Fibroblast of mammary gland (primary cell): Measurements from ENCODE around the gene ADK.

ENCODE experiments used
- DNase-seq: peaks from one replicate; pipeline ENCODE4 v3.0.0-alpha.2; 2010; ENCODE audit warnings: low read depth
- H3K4me3 ChIP-seq: 2 replicates; pipeline ENCODE4 v1.5.1; 2011; ENCODE audit warnings: low read depth, mild to moderate bottlenecking, low read length, moderate library complexity; ENCODE audit not compliant: control insufficient read depth
- CTCF ChIP-seq: conservative IDR thresholded peaks from 2 replicates; pipeline ENCODE4 v1.5.1; 2011; ENCODE audit warnings: low read depth, low read length, inconsistent platforms; ENCODE audit not compliant: control insufficient read depth, insufficient read depth

The ADK gene

GRCh38 chr10:74669210-74669609 is 518.2 kb downstream of the ADK start:
- TF ChIP-seq CTCF: no peak
- DNase-seq: no peak
- H3K4me3 ChIP-seq: no peak overlapping the region

GRCh38 chr10:74671716-74672115 is 520.7 kb downstream of the ADK start:
- DNase-seq: no peak
- no peak for TF ChIP-seq CTCF
- no peak overlapping the region for H3K4me3 ChIP-seq

GRCh38 chr10:74672430-74673165 is 521.6 kb downstream of the ADK start:
- no peak for DNase-seq
- no peak overlapping the region for H3K4me3 ChIP-seq
- no peak for TF ChIP-seq CTCF

GRCh38 chr10:74674927-74675326 is 523.9 kb downstream of the ADK start:
- TF ChIP-seq CTCF: no peak
- H3K4me3 ChIP-seq: no peak overlapping the region
- no peak for DNase-seq

GRCh38 chr10:74675484-74675883 is 524.5 kb downstream of the ADK start:
- TF ChIP-seq CTCF: no peak
- no peak for DNase-seq

GRCh38 chr10:74677951-74678350 is 526.9 kb downstream of the ADK start:
- DNase-seq: no peak
- no peak for TF ChIP-seq CTCF
- H3K4me3 ChIP-seq: no peak overlapping the region

More at GRCh38 chr10:74675484-74675883, 524.5 kb downstream of the ADK start:
- H3K4me3 ChIP-seq: no peak overlapping the region
